HS-27A (cell line): Measurements from ENCODE around the gene COL4A1.

Source experiments
- DNase-seq: peaks from one replicate; pipeline ENCODE4 v3.0.0-alpha.2; 2012; ENCODE audit warnings: low read depth, missing footprints

COL4A1 gene

GRCh38 chr13:110308656-110309359, 1.9 kb upstream of the COL4A1 start:
- no peak for DNase-seq

DNA sequence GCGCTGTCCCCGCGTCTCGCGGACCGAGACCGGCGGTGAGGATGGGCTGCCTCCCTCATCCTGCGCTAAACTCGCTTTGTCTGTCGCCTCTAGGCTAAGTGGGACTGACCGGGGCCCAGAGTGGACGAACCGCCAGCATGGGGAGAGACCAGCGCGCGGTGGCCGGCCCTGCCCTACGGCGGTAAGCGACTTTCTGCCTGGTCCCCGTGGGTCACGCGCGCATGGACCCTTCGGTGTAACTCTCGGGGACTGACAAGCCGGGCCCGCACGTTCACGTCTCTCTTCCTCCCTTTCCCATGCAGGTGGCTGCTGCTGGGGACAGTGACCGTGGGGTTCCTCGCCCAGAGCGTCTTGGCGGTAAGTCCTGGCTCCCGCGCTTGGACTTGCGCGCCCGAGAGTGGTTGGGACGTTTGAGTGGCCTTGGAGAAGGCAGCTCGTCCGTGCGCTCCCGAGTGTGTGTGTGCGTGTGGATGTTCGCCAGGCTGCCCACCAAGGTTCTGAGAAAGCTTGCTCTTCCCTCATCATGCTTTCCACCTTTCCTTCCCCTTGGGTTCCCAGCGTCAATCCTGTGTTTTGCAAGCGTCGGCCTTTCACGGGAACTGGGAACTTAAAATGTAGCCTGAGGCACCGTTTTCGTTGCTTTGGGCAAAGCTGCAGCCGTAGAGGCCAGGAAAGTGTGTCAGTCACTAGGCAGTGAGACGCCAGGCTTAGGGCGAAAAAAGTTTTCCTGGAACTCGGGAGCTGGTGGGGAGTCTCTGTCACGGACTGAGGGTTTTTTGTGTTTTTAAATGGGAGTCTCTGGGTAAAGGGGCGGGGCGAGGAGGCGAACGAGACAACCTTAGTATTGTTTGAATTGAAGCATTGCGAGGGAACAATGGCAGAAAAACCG, 1.1 kb upstream of the COL4A1 start:
- no peak for DNase-seq

DNA sequence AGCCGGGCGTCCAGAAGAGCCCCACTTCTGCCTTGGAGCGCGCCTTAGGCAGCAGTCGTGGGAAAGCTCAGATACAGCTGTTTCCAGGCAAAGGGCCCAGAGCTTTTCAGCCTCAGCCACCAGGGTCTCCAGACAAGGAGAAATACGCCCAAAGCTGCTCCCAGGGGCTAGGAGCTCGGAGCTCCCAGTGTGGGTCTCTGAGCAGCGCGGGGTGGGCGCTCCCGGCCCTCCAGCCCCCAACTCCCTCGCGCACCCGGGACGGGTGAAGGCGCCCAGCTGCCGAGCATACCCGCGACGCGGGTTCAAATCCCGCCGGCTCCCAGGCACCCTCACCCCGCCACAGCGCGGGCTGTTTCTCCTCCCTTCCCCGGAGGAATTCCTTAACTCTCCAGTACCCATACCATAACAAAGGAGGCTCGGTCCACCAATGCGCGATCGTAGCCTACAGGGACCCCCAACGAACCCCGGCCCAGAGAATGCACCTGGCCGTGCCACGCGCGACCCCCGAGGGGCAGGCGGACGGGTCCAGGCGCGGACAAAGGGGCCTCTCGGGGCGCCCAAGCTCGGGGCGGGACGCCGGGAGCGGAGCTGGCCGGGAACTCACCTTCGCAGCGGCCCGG, 507 bp downstream of the COL4A1 start:
- DNase-seq, result no peak

- DNase-seq, result no peak
Observed at GRCh38 chr13:110305949-110306339, 1.0 kb downstream of the COL4A1 start.

- DNase-seq, result no peak
Observed at GRCh38 chr13:110305544-110305943, 1.4 kb downstream of the COL4A1 start.

DNA sequence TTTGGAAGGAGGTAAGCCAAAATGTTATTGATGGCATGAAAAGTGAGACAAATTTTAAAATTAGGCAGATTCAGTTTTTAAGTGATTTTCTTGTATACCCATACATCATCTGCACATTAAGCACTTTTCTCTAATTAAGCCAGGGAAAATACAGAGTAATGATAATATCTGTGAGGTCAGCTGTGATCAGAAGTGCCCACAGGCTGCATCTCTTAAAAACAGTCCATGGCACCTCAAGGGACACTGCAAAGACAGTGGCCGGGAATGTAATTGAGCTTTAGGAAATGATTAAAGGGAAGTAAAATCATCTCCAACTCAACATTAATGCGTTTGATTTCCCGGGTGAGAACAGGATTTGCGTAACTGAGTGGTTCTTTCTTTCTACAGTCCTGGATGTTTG, 2.0 kb downstream of the COL4A1 start:
- DNase-seq, result no peak

DNA sequence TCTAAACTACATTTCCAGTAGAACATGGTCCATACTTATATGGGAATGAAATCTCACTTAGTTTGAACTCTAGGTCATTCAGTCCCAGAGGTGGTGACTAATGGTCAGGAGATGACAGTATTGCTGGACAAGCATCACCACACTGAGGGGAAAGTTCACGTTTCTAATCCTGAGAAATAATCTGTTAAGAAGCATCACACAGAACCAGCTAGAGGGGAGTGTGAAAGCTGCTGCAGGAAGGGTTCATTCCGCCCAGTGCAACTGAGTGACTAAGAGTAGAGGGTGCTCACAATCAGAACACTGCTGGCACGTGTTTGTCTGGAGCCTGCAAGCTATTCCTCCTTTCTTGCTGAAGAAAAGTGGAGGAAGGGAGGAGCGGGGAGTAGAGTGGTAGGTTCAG, 2.7 kb downstream of the COL4A1 start:
- no peak for DNase-seq

DNA sequence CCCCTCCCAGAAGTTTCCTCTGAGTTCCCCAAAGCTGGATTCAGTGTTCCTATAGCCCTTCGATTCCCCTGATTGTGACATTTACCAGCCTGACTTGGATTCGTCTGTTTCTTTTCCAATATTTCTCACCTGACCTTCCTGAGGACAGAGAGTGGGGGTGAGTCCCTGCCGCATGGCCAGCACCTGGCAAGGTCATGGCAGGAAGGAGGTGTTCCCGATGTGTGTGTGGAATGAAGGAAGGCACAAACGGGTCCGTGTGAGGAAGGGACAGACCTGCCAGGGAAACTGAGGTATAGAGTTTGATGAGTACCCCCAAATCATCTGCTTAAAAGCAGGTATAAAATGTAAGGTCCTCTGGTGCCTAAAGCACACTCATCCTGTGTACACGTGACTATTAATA, 3.3 kb downstream of the COL4A1 start:
- no peak for DNase-seq

- no peak for DNase-seq
Observed at GRCh38 chr13:110302997-110303396, 4.0 kb downstream of the COL4A1 start.

DNA sequence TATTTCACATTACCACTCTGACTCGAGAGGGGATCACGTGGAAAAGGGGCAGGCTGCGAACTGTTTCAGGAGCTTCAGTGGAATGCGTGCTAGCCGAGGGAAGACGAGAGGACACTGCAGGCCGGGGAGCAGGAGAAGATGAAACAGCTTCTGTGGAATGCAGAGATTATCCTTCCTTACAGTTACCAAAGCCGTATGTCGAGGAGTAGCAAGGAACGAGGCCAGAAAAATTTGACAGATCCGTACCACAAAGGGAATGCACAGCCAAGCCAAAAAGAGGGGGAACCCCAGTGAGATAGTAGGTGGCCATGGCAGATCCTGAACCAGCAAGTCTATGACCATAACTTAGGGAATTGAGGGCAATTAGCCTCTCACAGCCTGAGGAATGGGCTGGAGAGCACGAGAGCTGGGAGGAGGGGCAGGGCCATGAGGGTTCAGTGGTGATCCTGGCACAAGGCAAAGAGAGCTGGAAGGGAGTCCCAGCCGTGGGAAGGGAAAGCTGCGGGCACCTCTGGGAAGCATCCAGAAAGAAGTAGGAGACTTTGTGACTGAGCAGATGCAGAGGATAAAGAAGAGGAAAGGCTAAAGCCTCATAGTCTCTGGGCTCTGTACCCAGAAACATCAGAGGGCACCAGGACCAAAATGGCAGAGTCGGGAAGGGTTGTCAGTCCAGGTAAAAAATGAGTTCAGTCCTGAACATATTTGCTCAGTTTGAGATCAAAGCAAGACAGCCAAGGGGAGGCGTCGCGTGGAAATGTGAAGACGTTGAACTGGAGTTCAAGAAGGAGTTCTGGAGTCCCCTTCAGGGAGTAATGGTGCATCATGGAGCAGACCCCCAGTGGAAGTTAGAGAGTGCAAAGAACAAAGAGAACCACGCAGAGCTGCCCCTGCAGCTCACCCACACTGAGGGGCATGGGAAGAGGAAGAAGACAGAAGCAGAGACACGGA, 5.1 kb downstream of the COL4A1 start:
- no peak for DNase-seq

DNA sequence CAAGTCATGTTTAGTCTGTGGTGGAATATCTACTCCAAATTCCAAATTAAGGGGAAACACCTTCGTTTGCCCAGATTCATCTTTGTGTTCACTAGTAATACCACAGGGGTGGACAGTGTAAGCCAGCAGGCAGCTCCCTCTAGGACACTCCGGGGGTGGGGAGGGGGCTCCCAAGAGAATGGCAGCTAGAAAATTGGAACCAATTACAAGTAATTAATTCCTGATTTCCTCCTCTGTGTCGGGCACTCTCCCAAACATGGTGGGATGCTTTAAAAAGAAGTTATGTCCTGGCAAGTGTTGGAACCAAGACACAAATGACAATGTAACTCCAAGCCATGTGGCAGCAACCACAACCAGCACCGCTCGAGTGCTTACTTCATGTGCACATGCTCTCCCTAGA, 5.9 kb downstream of the COL4A1 start:
- no peak for DNase-seq

DNA sequence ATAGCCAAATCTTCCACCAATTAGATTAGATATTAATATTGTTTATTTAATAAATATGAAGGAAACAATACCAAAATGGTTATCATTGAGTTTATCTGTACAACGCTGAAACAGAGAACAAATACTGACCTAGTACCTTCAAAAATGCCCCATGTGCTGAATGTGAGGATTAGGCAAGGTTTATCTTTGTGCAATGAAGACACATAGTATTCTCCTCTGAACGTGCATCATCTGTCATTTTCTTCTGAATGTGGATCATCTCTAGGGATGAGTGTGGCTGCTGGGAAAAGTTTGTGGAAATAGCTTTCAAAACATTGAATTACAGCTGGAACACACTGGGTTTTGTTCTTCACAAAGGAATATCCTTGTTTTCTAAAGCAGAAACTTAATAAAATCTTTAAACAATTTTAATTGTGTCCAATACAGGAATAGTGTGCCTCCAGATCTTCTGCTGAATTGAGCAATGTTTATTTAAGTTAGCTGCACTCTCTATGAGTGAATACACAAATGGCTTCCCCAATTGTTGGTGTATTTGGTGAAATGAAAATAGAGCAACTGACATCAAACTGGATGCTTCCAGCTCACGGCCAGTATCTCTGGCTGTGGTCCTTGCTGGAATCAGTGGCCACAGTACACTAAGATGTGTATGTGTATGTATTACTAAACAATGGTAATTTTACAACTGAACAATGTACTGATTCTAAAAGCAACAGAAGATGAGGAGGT, 6.7 kb downstream of the COL4A1 start:
- no peak for DNase-seq

GRCh38 chr13:110299283-110299840, 7.6 kb downstream of the COL4A1 start:
- DNase-seq, result no peak

GRCh38 chr13:110298505-110299282, 8.3 kb downstream of the COL4A1 start:
- no peak for DNase-seq

- DNase-seq, result no peak
Observed at GRCh38 chr13:110297766-110298504, 9.0 kb downstream of the COL4A1 start.

- DNase-seq, result no peak
Observed at GRCh38 chr13:110297011-110297410, 9.9 kb downstream of the COL4A1 start.

DNA sequence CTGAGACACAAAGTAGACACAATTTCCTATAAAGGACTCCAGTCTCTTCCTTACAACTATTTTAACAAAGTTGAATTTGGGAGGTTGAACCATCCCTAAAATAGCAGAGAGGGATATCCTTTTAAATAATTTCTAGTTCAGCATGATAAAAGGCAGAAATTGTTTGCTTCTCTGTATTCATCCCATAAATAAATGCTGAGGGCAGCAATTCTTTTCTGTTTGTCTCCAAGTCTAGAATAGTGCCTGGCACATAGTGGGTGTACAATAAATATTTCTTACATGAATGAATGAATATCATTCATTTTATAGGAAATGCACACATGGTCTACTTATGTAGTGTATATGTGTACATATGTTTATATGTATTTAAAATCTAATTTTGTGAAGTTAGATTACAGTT, 12.3 kb downstream of the COL4A1 start:
- no peak for DNase-seq

DNA sequence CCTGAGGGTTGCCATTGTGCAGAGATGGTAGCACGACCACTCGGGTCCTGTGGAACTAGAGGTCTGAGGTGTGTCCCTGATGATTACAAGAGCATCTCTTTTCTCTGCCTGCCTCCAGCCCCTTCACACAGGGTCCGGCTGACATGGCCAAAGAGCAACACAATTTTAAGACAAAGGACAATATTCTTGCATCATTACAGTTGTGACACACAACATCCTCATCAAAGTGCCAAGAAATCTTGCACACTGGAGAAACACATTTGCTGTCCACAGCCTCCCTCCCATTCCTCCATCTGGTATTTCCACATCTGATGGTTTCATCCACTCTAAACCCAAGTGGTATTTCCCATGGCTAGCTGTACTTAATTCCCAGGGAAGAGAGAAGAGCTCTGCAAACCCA, 12.8 kb downstream of the COL4A1 start:
- no peak for DNase-seq

GRCh38 chr13:110293649-110294048, 13.3 kb downstream of the COL4A1 start:
- DNase-seq, result no peak
